HG03432 (cell line): ENCODE results near the gene OR4E2.
"Not testable (repeated sequence)": the region's sequence is repeated elsewhere in the genome, so short reads cannot be mapped to it uniquely, and the experiment has no call there.

Source experiments
- ATAC-seq: cut with Tn5 transposase; IDR thresholded peaks from one replicate; pipeline ENCODE4 v1.9.1; 2021; ENCODE audit warnings: mild to moderate bottlenecking, moderate library complexity; ENCODE audit not compliant: unreplicated experiment

OR4E2 gene

GRCh38 chr14:21694425-21694824 lies 40.8 kb downstream of the OR4E2 start:
- no peak for ATAC-seq

- ATAC-seq: not testable (repeated sequence)
These were observed 44.0 kb downstream of the OR4E2 start for GRCh38 chr14:21697662-21698061.

GRCh38 chr14:21698538-21698937 lies 44.9 kb downstream of the OR4E2 start:
- not testable (repeated sequence) for ATAC-seq

- no peak for ATAC-seq
These were observed 45.9 kb downstream of the OR4E2 start for GRCh38 chr14:21699551-21699950.

- ATAC-seq: no peak
These were observed 48.7 kb downstream of the OR4E2 start for GRCh38 chr14:21702316-21702715.

- ATAC-seq: no peak
These were observed 50.0 kb downstream of the OR4E2 start for GRCh38 chr14:21703357-21704326.

- no peak for ATAC-seq
These were observed 50.7 kb downstream of the OR4E2 start for GRCh38 chr14:21704338-21704737.

GRCh38 chr14:21711360-21711961 lies 57.8 kb downstream of the OR4E2 start:
- ATAC-seq: peak; percentile 76

GRCh38 chr14:21712036-21712435 lies 58.4 kb downstream of the OR4E2 start:
- ATAC-seq: no peak

- ATAC-seq: no peak
These were observed 60.8 kb downstream of the OR4E2 start for GRCh38 chr14:21714318-21714929.
